NOMO-1 treated with dmso at 0.1 percent for 144 hours (cell line): Measurements from ENCODE around the gene IFNA14.
"Not testable (repeated sequence)": the region's sequence is repeated elsewhere in the genome, so short reads cannot be mapped to it uniquely, and the experiment has no call there.

ENCODE experiments used
- DNase-seq: peaks from one replicate; lab custom pipeline; 2025; ENCODE audit not compliant: unreplicated experiment; lab: John Stamatoyannopoulos, UW

The IFNA14 gene

DNA sequence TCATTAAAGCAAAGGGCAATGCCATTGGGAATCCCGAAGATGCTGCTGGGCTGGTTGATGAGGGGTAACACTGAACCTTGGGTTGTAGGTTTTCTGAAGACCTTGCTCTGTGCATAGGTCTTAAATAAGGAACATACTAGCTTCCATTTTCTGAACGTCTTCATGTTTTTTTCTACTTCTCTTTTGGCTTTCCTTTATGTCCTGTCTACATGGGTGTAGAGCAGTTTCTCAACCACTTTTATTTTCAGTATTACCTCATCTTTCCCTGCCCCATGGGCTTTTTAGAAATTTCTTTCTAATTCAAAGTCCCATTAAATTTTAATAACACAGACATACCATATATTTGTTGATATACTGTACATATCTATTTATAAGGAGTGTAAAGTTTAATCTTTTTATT is at the start of gene IFNA14:
TSS of gene IFNA14 (minus strand) at position 95 of the 400 bp plus-strand sequence. CDS start at position 25, 70 bp downstream.
- DNase-seq = no peak

DNA sequence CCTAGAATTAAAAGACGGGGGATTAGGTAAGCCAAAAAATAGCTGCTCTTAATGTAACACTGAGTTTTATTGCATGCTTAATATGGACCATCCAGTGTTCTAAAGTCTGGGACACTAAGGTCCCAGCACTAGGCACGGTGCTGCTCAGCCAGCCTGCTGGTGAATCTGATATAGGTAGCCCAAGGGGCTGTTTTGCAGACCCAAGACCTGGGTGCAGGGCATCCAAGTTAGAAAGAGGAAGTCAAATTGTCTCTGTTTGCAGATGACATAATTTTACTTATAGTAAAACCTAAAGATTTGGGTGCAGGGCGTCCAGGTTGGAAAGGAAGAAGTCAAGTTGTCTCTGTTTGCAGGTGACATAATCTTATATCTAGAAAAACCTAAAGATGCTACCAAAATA is 47.5 kb upstream of the IFNA14 start:
- DNase-seq = no peak

DNA sequence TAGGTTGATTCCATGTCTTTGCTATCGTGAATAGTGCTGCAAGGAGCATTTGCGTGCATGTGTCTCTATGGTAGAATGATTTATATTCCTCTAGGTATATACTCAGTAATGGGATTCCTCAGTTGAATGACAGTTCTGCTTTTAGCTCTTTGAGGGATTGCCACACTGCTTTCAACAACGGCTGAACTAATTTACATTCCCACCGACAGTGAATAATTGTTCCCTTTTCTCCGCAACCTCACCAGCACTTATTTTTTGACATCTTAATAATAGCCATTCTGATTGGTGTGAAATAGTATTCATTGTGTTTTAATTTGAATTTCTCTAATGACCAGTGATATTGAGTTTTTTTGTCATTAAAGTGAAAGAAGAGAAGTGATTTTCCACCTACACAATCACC is 46.9 kb upstream of the IFNA14 start:
- no peak for DNase-seq

DNA sequence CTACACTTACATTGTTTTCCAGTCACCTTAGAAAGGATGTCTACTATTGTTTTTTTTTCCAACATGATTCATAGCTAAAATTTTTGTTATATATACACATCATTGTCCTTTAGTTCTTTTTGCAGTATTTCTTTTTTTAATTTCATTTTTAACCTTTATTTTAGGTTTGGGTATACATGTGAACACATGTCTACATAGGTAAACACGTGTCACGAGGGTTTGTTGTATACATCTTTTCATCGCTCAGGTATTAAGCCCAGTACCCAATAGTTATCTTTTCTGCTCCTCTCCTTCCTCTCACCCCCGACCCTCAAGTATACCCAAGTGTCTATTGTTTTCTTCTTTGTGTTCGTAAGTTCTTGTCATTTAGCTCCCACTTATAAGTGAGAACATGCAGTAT is 46.3 kb upstream of the IFNA14 start:
- DNase-seq = no peak

DNA sequence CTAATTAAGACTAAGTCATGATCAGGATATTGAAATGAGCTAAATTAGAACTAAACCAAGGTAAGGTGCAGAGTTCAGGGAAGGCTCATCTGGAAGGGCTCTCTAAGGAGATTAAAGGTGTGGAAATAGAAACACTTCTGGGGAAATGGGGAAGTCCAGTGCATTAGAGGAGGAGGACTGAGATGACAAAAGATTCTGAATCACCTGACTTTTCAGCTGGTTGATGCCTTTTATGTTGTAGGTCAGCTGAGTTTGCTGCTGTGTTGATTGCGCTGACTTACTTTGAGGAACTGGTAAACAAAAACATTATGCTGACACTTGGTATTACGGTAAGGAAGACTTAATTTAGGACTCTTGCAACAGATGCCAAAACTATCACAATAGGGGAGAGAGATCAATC is 41.5 kb upstream of the IFNA14 start:
- DNase-seq = no peak

DNA sequence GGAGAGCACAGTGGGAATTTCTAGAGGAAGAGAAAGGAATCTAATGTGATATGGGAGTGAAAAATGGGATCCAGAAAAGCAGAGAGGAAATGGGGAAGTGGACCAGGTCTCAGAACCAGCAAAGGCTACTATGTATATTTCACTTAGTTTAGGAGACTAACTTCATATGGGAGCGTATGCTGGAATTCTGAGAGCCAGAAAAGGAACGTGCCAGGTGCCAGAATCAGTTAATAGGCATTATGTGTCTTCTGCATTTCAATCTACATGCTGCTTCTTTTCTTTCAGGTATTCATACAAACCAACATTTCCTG is 28.5 kb upstream of the IFNA14 start:
- DNase-seq = no peak

DNA sequence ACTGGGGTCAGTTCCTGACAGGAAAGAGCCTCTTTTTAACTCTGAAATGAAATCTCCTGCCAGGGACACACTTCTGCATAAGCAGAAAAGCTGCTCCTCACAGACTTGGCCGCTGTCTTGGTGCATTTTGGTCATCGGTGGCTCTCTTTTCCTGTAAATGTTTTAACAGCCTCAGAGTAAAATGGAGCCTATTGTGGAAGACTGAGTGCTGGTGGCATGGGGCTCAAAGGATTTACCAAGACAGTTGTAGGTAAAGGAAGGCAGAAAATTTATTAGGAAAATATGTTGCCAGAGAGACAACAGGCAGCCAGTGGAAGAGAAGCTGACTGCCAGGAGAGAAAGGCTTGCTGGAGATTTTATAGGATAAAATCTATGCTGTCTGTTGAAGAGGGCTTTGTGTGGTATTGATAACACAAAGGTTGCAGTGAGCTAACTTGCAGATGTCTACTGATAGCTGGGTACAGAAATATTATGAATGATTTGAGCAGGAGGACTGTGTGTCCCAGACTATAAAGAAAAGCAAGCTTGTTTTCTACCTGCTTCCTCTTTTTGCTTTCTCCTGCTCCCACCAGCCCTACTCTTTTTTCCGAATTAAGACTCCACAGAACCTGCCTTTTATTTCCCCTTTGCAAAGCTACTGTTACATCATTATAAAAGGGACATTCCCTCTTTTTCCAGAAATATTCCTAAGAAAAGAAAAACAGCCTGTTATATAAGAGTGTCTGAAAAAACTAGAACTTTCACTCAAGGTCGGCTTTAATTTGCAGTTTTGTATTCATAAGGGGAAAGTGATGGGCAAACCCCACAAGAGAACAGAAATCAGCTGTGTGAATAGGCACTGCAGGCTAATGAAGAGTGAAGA is 27.9 kb upstream of the IFNA14 start:
- no peak for DNase-seq

DNA sequence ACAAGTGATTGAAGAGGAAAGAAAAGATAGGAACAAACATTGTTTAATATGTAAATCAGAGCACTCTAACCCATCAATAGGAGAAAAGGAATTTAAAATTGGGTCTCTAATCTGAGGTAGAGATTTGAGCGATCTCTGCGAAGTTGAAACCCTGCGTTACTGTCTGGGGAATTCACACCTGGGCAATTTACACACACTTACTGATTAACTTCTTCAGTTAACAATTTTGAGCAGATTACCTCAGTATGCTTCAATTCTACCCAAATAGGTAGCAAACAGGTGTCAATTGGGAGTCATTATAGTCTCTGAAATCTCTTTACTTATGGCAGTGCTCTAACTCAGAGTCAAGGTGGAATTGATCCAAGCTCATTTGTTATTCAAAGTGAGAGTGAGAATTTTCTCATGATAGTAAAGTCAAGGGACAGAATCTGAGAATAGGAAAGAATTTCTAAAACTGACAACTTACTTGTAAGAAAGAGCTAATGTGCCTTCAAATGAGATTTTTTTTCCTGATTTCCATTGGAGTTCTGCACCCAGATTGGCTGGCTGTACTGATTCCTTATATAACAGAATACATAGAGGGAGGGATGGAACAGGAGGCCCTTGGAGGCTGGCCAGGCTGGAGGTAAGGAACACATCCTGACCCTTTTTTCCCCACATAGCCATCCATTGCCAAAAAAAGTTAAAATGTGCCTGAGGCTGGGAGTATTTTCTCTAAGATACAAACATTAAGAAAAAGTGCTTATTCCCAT is 27.1 kb upstream of the IFNA14 start:
- no peak for DNase-seq

DNA sequence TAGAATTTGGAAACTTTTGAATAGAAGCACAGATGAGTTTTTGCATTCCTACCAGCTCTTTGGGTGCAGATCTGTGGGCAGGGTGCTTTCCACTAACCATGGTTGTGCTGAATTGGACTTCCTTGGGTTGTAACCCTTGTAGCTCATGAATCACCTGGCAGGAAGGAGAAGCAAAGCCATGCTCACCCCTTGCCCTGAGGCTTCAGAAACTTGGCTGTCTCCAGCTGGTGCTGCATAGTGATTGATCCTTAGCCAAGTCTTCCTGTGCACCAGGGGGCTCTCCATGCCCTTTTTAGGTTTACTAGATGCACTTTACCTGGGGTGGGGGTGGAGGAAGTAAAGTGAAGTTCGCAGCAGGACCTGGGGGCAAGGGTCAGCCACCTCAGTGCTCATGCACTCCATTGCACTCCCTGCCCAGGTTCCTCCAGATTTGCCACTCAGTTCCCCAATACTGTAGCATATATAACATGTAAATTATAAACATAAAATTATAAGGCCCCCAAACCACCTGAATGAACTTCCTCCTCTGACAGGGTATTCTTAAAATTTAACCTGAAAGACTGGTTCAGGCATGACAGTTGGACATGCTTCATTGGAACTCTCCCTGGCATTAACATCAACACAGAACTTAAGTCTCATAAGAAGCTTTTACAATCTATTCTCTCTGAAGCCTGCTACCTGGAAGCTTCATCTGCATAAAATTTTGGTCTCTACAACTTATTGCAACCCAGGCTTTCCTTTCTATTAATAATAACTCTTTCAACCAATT is 25.8 kb upstream of the IFNA14 start:
- no peak for DNase-seq

DNA sequence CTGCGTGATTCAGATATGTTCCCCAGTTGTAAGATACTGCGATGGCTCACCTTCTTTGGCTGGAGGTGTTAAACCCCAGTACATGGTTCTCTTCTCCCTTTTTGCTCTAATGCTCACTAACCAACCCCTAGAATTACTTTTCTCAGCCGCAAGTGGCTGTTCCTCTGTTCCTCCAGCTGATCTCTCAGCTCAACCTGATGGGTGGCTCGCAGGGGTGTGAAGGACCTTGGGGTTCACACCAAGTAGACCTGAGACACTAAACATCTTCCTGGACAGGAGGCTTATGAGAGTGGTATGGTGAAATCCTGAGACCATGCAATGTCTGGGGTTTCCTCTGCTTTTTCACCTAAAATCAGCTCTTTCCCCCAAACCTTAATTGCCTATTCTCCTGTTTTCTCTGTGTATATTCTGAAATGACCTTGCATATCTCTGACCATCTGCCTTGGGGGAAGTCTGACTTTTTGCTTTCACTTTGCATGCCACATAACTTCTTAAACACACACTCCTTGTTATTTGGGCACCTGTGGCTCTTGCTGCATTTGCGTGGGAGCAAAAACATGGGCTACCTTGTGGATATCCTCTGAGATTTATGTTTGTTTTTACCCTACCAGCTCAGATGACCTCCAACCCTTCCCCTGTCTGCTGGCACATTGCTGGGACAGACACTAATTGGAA is 15.9 kb upstream of the IFNA14 start:
- no peak for DNase-seq

DNA sequence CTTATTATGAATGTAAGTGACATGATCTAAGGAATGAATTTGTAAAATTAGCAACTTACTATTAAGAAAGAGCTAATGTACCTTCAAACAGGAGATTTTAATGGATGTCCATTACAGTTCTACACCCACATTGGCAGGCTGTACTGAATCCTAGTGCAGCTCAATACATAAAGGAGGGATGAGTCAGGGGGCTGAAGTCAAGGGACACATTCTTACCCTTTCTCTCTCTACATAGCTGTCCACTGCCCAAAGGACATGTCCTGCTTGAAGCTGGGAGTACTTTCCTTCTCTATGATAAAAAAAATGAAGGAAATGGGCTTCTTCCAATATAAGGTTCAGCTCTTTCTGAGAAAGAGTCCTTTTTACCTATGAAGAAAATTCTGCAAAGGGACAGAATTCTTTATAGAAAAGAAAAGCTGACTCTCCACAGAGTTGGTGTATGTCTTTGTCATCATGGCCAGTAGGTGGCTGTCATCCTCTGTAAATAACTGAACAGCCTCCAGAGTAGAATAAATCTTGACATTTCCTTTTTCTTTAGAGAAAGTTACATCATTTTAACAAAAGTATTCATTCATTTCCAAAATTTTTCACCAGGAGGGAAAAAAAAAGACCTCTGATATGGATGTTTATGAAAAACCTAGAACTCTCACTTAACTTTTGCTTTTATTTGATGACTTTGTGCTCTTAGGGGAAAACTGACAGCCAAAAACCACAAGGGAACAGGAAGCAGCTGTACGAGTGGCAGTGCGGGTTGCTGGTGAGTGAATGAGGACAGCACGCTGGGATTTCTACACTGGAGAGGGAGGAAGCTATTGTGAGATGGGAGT is 13.1 kb upstream of the IFNA14 start:
- DNase-seq = no peak

DNA sequence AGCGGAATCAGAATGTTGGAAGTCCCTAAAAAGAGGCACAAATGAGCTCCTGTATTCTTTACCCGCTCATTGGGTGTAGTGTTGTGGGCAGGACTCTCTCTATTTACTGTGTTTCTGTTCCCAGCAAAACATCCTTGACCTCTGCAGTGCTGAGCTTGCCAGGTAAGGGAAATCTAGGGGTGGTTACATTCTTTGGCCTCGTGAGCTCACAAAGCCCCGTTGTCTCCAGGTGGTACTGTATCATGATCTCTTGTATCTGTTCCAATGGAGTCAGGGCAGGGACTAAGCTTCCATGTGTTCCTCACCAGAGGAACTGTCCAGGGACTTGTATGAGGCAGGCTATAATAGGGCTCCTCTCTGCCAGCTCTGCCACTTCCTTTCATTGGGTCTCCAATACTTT is 11.8 kb upstream of the IFNA14 start:
- no peak for DNase-seq

DNA sequence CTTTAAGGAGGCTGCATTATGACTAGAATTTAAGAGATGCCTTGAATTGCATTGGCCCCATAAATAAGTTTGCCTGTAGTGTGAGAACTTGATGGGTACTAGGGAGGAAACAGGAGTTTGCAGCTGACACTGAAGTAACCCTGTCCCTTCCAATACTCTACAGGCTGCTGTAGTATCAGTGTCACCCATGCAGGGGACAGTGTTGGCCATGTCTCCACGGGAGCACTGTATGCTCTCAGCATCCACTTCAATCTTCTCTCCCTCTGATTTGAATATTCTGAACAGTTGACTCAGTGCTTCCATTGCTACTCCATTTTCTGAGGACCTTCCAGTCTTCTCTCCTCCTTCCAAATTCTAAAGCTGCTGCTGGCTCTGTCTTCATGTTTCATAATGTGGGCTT is 11.4 kb upstream of the IFNA14 start:
- no peak for DNase-seq

DNA sequence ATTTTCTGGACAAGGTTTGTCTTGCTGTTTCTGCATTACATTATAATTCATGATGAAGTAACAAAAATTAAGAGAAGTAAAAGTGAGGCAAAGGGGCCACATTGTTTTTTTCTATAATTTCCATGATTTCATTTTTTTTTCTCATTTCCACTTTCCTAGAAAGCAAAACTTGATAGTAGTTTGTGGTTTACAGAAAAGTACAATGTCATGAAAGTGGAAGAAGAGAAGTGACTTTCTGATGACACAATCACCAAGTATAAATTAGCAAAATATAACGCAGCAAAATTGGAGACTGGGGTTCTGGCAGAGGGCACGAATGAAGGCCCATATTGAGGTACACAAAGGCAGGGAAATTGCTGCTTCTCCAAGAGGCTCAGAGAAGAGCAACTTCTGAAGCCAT is 5.0 kb upstream of the IFNA14 start:
- no peak for DNase-seq

DNA sequence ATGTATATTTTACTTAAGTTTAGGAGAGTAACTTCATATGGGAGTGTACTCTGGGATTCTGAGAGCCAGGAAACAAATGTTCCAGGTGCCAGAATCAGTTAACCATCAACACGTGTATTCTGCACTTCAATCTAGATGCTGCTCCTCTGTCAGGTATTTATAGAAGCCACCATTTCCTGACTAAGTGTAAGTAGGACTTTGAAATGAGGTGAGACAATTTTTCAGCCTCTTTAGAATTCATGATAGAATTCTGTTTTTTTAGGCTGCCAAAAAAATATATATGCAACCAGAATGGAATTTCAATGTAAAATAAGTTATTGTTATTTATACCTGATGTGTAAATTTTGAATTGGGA is 3.5 kb downstream of the IFNA14 start:
- DNase-seq = not testable (repeated sequence)

DNA sequence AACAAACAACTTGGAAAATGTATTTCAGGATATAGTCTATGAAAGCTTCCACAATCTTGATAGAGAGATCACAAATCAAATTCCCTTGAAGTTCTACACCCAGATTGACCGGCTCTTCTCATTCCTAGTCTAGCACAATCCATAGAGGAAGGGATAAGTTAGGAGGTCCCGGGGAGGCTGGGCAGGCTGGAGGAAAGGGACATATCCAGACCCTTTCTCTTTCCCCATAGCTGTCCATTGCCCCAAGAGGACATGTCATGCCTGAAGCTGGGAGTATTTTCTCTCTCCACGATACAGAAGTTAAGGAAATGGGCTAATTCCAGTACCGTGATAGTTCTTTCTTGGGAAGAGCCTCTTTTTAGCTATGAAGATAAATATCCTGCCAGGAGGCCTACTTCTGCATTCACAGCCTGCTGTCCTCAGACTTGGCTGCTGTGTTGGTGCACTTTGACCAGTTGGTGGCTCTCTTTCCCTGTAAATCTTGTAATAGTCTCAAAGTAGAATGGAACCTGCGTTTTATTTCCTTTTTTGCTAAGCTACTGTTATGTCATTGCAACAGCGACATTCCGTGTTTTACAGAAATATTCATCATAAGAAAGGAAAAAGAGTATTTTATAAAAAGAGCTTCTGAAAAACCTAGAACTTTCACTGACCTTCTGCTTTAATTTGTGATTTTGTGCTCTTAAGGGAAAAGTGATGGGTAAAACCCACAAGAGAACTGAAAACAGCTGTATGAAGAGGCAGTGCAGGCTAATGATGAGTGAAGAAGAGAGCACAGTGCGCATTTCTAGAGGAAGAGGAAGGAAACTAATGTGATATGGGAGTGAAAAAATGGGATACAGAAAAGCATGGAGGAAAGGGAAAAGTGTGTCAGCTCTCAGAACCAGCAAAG is 4.1 kb downstream of the IFNA14 start:
- DNase-seq = not testable (repeated sequence)

DNA sequence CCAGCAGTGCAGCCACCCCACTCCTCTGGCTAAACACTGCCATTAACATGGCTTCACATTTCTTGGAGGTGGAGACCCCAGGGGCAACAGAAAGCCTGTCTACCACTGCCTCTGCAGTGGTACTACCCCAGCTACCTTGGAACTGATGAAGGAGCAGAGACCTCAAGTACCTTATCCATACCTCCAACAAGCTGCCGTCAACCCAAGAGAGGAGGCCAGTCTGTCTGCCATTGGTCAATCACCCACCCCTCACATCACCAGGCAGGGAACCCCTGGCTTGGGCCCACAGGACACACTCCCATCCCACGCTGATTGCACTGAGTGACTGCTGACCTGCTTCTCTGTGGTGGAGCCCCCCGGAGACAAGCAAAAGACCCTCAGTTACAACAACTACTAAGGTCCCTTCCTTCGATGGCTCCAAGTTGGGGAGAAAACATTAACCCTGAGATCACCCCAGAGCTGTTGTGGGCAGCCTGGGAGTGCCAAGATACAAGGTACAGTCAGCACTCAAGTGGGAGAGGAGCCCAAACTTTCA is 5.6 kb downstream of the IFNA14 start:
- DNase-seq = no peak

DNA sequence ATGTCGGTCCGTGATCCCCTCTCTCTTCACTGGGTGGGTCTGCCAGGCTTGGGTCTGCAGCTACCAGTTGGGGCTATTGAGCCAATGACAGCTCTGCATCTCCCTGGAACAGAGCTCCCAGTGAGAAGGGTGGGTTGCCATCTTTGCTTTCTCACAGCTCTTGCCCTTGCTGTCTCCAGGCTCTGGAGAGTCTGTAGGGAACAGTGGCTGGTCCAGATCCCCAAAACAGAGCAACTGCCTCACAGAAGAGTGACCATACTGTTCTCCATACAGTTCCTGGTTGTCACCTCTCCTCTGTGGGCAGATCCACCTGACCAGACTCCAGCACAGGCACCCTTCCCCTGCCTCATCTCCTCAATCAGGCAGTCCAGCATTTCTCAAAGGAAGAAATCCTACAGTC is 6.5 kb downstream of the IFNA14 start:
- no peak for DNase-seq

DNA sequence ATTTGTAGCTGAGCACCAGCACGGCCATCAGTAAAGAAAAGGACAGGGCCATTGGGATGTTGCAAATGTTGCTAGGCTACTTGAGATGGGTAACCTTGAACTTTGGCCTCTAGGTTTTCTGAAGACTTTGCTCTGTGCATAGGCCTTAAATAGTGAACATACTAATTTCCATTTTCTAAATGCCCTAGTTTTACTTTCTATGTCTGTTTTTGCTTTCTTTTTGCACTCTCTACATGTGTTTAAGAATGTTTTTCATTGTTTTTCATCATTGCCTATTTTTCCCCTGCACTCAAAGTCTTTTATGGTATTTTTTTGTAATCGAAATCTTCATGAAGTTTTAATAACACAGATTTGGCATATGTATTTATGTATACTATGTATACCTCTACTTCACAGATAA is 11.7 kb downstream of the IFNA14 start, which contains the start of gene IFNA17:
TSS of gene IFNA17 (minus strand) at position 101 of the 400 bp plus-strand sequence. CDS start at position 52, 49 bp downstream.
- DNase-seq = no peak
